Gastrocnemius medialis (tissue), 4 donors: ENCODE results near the gene AUTS2.

ENCODE experiments used
- POLR2A ChIP-seq, 2 donors: fragments of 450-650 bp; IDR thresholded peaks; one replicate each; pipeline ENCODE4 v1.6.1; 2017; ENCODE audit warnings: antibody characterized with exemption in 2 of 2, mild to moderate bottlenecking in 2 of 2, moderate library complexity in 2 of 2
- TF ChIP-seq, protein P1 (sequence below), 5 experiments: fragments of 450-650 bp in 3 of 5; fragments of 200-600 bp in 2 of 5; sonication (generic) in 2 of 5; IDR thresholded peaks in 4 of 5; conservative IDR thresholded peaks in 1 of 5; 1 replicate in 4 of 5; 2 replicates in 1 of 5; pipeline ENCODE4 v1.5.1; 2016 to 2019; ENCODE audit warnings: antibody characterized with exemption in 5 of 5, mild to moderate bottlenecking in 3 of 5, moderate library complexity in 3 of 5

DNA sequence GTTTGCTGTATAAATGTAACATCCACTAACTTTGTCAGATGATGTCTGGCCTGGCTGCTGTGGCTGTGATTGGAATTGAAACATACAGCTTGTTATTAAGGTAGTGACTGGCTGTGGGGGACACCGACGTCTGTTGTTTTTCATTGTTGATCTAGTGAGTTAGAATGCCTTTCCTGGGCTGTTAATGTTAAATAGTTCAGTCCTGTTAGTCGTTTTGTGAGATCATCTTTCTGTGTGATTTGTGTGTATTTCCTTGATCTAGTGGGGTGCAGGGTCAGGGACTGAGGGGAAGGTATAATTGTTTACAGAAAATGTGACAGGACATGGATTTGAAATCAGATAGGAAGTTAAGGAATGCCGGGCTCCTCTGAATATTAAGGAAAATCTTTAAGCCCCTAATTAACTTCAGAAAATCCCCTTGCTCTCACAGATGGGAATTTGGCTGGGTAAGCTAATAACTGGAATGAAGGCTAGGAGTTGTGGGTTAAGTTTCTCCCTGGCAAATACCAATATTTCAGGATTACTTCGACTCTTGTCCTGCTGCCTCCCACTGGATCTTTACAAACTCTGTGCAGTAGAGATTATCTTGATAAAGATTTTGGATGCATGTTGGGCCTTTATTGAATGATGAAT, 163.1 kb downstream of the AUTS2 start:
- TF ChIP-seq, protein P1, sequence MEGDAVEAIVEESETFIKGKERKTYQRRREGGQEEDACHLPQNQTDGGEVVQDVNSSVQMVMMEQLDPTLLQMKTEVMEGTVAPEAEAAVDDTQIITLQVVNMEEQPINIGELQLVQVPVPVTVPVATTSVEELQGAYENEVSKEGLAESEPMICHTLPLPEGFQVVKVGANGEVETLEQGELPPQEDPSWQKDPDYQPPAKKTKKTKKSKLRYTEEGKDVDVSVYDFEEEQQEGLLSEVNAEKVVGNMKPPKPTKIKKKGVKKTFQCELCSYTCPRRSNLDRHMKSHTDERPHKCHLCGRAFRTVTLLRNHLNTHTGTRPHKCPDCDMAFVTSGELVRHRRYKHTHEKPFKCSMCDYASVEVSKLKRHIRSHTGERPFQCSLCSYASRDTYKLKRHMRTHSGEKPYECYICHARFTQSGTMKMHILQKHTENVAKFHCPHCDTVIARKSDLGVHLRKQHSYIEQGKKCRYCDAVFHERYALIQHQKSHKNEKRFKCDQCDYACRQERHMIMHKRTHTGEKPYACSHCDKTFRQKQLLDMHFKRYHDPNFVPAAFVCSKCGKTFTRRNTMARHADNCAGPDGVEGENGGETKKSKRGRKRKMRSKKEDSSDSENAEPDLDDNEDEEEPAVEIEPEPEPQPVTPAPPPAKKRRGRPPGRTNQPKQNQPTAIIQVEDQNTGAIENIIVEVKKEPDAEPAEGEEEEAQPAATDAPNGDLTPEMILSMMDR (IDR thresholded peaks at IDR 0.05 in 4 of 5, conservative IDR thresholded peaks at IDR 0.05 in 1 of 5), result no peak
- TF ChIP-seq POLR2A (IDR thresholded peaks at IDR 0.05), result no peak
